Endodermal cell (in vitro differentiated cells): ENCODE data around the gene OVOL2. TPM values are rescaled to one million over a fixed set of nuclear protein-coding genes. Genes with fewer than 3 reads are reported as not detected.

Experiments
- DNase-seq: peaks from one replicate; pipeline ENCODE4 v3.0.0-alpha.2; 2017
- H3K27ac ChIP-seq: 2 replicates; pipeline ENCODE4 v1.5.1; 2013; ENCODE audit warnings: mild to moderate bottlenecking, low read depth, low read length, moderate library complexity
- H3K27me3 ChIP-seq: 2 replicates; pipeline ENCODE4 v1.6.1; 2013; ENCODE audit warnings: mild to moderate bottlenecking, low read length, moderate library complexity; ENCODE audit not compliant: insufficient read depth, control insufficient read depth, poor library complexity, severe bottlenecking
- H3K36me3 ChIP-seq: 2 replicates; pipeline ENCODE4 v1.7.0; 2013; ENCODE audit warnings: mild to moderate bottlenecking, low read length, moderate library complexity; ENCODE audit not compliant: control insufficient read depth, insufficient read depth
- H3K4me1 ChIP-seq: one replicate; pipeline ENCODE4 v1.7.0; 2013; ENCODE audit warnings: low read length; ENCODE audit not compliant: control insufficient read depth, insufficient read depth
- H3K4me3 ChIP-seq: 2 replicates; pipeline ENCODE4 v1.5.1; 2013; ENCODE audit warnings: mild to moderate bottlenecking, low read length, moderate library complexity
- H3K9ac ChIP-seq: 2 replicates; pipeline ENCODE4 v1.6.1; 2013; ENCODE audit warnings: mild to moderate bottlenecking, low read length, moderate library complexity; ENCODE audit not compliant: poor library complexity, severe bottlenecking; ENCODE audit errors: extremely low read depth
- H3K9me3 ChIP-seq: 2 replicates; pipeline ENCODE4 v1.6.1; 2013; ENCODE audit warnings: mild to moderate bottlenecking, low read length, moderate library complexity; ENCODE audit not compliant: control insufficient read depth
- H3K27ac Mint-ChIP-seq: 2 replicates; pipeline ENCODE4 v1.8.0; 2020; ENCODE audit warnings: mixed read lengths
- H3K27me3 Mint-ChIP-seq: 2 replicates; pipeline ENCODE4 v1.8.0; 2021; ENCODE audit warnings: mild to moderate bottlenecking, mixed read lengths; ENCODE audit not compliant: insufficient read depth
- H3K36me3 Mint-ChIP-seq: 2 replicates; pipeline ENCODE4 v1.8.0; 2020; ENCODE audit warnings: low read depth, mixed read lengths
- H3K4me1 Mint-ChIP-seq: 2 replicates; pipeline ENCODE4 v1.8.0; 2020; ENCODE audit warnings: mixed read lengths
- H3K4me3 Mint-ChIP-seq: 2 replicates; pipeline ENCODE4 v1.8.0; 2020; ENCODE audit warnings: mild to moderate bottlenecking, moderate library complexity, mixed read lengths
- H3K9me3 Mint-ChIP-seq: 2 replicates; pipeline ENCODE4 v1.8.0; 2020; ENCODE audit warnings: mild to moderate bottlenecking, mixed read lengths
- CTCF ChIP-seq: fragments of 200-600 bp; sonication (generic); conservative IDR thresholded peaks from 2 replicates; pipeline ENCODE4 v1.5.0; 2021; ENCODE audit warnings: antibody characterized with exemption, mild to moderate bottlenecking
- WGBS, 2 experiments: methylation state at CpG; one replicate each; pipeline versions ENCODE4 v1.1.5 to v1.1.7; 2013; ENCODE audit warnings: missing lambda C conversion rate in 2 of 2, mixed read lengths in 1 of 2; ENCODE audit not compliant: insufficient coverage in 1 of 2, insufficient read length in 1 of 2; 5-methylcytosine and 5-hydroxymethylcytosine counted together
- total RNA-seq, 2 donors: library from RNA; stranded (reverse); fragmentation: NEBNext Ultra II Directional in 1 of 2; extraction: Animal tissue kit (Norgen Biotek cat#: 25700) in 1 of 2; gene quantifications; 2 replicates in 1 of 2; 3 replicates in 1 of 2; pipeline ENCODE4 v1.2.1, GENCODE V29; 2021

The OVOL2 gene
- total RNA-seq, 2 donors from 2014 or later: 15.3 to 17.0 TPM

GRCh38 chr20:18016772-18017171 is 40.9 kb downstream of the OVOL2 start:
- Mint-ChIP-seq H3K27me3 (peaks cover 2% of the 10 kb centered on the region), H3K27ac (no peak overlapping the region), H3K4me3 (no peak overlapping the region), H3K36me3 (peaks cover 13% of the 10 kb centered on the region), H3K9me3 (peaks cover 8% of the 10 kb centered on the region), H3K4me1 (no peaks in the 10 kb centered on the region)
- TF ChIP-seq CTCF: no peak
- Histone ChIP-seq H3K27ac (no peak overlapping the region), H3K4me3 (no peak overlapping the region), H3K9ac (no peak overlapping the region), H3K4me1 (no peaks in the 10 kb centered on the region), H3K36me3 (no peaks in the 10 kb centered on the region), H3K27me3 (no peaks in the 10 kb centered on the region), H3K9me3 (no peaks in the 10 kb centered on the region)
- DNase-seq: no peak
- WGBS, 2 experiments: 93 to 95% methylated on average over 2 to 3 of the region's 3 CpGs

GRCh38 chr20:18014411-18014810 is 43.3 kb downstream of the OVOL2 start:
- H3K9me3 Mint-ChIP-seq: peaks cover 8% of the 10 kb centered on the region

GRCh38 chr20:18012901-18013300 is 44.8 kb downstream of the OVOL2 start:
- Histone ChIP-seq H3K27ac (no peak overlapping the region), H3K4me1 (no peaks in the 10 kb centered on the region), H3K36me3 (no peaks in the 10 kb centered on the region), H3K27me3 (no peaks in the 10 kb centered on the region), H3K4me3 (no peak overlapping the region), H3K9ac (no peak overlapping the region), H3K9me3 (no peaks in the 10 kb centered on the region)
- H3K27ac Mint-ChIP-seq: no peak overlapping the region
- DNase-seq: no peak
- H3K36me3 Mint-ChIP-seq: peaks cover 18% of the 10 kb centered on the region
- H3K27me3 Mint-ChIP-seq: no peaks in the 10 kb centered on the region
- H3K9me3 Mint-ChIP-seq: peaks cover 8% of the 10 kb centered on the region
- H3K4me3 Mint-ChIP-seq: no peak overlapping the region
- peaks cover 7% of the 10 kb centered on the region for H3K4me1 Mint-ChIP-seq
- TF ChIP-seq CTCF: no peak
- 94 to 100% methylated on average over 2 of the region's 2 CpGs for WGBS, 2 experiments

More at GRCh38 chr20:18014411-18014810, 43.3 kb downstream of the OVOL2 start:
- 87 to 98% methylated on average over 3 to 6 of the region's 6 CpGs for WGBS, 2 experiments
- no peaks in the 10 kb centered on the region for H3K4me1 ChIP-seq
- no peak overlapping the region for H3K27ac ChIP-seq
- H3K4me3 ChIP-seq: no peak overlapping the region
- no peaks in the 10 kb centered on the region for H3K36me3 ChIP-seq
- H3K27me3 Mint-ChIP-seq: no peaks in the 10 kb centered on the region
- DNase-seq: no peak
- H3K4me1 Mint-ChIP-seq: no peaks in the 10 kb centered on the region
- H3K27me3 ChIP-seq: no peaks in the 10 kb centered on the region
- no peak for TF ChIP-seq CTCF
- H3K4me3 Mint-ChIP-seq: no peak overlapping the region
- no peaks in the 10 kb centered on the region for H3K9me3 ChIP-seq
- peaks cover 23% of the 10 kb centered on the region for H3K36me3 Mint-ChIP-seq
- no peak overlapping the region for H3K9ac ChIP-seq
- H3K27ac Mint-ChIP-seq: no peak overlapping the region
